Right atrium auricular region (tissue), 2 donors: ENCODE measurements around the gene YTHDF1. TPM values are rescaled to one million over a fixed set of nuclear protein-coding genes. Genes with fewer than 3 reads are reported as not detected.

Experiments used
- DNase-seq: peaks from one replicate; pipeline ENCODE4 v3.0.0-alpha.2; 2019; ENCODE audit warnings: low spot score
- H3K27ac ChIP-seq, 2 donors: fragments of 200-600 bp; sonication (generic); 1 replicate in 1 of 2; 2 replicates in 1 of 2; pipeline ENCODE4 v1.5.1; 2016 to 2019
- H3K27me3 ChIP-seq, 2 donors: fragments of 200-600 bp; sonication (generic); one replicate each; pipeline versions ENCODE4 v1.5.1 to v1.6.0; 2017 to 2019
- H3K36me3 ChIP-seq: fragments of 200-600 bp; sonication (generic); one replicate; pipeline ENCODE4 v1.5.1; 2016
- H3K4me1 ChIP-seq, 2 donors: fragments of 200-600 bp; sonication (generic); one replicate each; pipeline versions ENCODE4 v1.5.1 to v1.6.0; 2017 to 2019
- H3K4me3 ChIP-seq, 2 donors: fragments of 200-600 bp; sonication (generic); 1 replicate in 1 of 2; 2 replicates in 1 of 2; pipeline ENCODE4 v1.5.1; 2017 to 2019; ENCODE audit warnings: mild to moderate bottlenecking in 1 of 2, moderate library complexity in 1 of 2
- H3K9me3 ChIP-seq, 2 donors: fragments of 200-600 bp; sonication (generic); one replicate each; pipeline ENCODE4 v1.5.1; 2019
- total RNA-seq, 2 donors: library from RNA; depleted of rRNA; stranded (reverse); fragments of >200 nt; gene quantifications; one replicate each; pipeline ENCODE4 v1.1.0, GENCODE V29; 2016
- TF ChIP-seq, protein P1 (sequence below), 2 donors: fragments of 200-600 bp; sonication (generic); IDR thresholded peaks; one replicate each; pipeline ENCODE4 v1.5.1; 2019; ENCODE audit warnings: antibody characterized with exemption in 2 of 2

Gene YTHDF1
- 10 to 100 TPM; 15.7 to 26.1 TPM for total RNA-seq

DNA sequence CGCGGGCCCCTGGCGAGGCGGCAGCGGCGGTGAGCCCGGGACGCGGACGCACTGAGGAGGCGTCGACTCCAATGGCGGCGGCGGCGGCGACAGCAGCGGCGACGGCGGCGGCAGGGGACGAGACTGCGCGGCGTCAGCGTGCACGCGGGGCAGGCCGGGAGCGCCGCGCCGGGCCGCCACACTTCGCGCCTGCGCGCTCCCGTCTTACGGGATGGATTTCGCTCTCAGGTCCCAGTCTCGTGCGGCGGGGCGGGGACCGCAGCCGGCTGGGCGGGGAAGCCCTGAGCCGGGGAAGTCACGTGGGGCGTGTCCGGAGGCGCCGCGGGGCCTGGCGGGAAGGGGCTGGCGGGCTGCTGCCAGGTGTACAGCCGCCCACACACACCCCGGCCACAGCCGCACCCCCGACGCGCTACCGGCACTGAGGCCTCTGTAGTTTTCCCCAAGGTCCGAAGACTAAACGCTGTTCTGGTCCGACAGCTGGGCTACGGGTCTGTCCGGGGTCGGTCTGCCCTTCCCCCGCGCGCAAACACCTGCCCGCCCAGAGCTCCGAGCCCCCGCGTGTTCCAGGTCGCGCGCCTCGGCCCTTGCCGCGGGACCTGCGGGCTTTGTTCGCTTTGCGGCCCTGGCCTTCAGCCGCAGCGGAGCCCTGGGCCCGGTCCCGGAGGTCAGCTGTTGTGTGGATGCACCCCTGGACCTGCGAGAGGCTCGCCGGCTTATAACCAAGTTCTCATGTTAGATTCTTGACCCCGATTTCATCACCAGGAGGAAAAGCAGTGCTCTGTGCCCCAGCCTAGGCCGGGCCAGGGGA is at the start of gene YTHDF1:
TSS of gene YTHDF1 (minus strand) at position 91 of the 808 bp plus-strand sequence. CDS start 239 bp downstream, outside the sequence.
- DNase-seq: peak; percentile 96
- Histone ChIP-seq H3K9me3 (no peaks in the 10 kb centered on the region), H3K27ac (peak within 1 kb of the TSS; percentile 86 to 88), H3K36me3 (peaks cover 31% of the 10 kb centered on the region), H3K4me1 (peaks cover 0 to 44% of the 10 kb centered on the region in 2 donors), H3K4me3 (peak within 1 kb of the TSS; percentile 79 to 95), H3K27me3 (no peaks in the 10 kb centered on the region)
- TF ChIP-seq, protein P1, sequence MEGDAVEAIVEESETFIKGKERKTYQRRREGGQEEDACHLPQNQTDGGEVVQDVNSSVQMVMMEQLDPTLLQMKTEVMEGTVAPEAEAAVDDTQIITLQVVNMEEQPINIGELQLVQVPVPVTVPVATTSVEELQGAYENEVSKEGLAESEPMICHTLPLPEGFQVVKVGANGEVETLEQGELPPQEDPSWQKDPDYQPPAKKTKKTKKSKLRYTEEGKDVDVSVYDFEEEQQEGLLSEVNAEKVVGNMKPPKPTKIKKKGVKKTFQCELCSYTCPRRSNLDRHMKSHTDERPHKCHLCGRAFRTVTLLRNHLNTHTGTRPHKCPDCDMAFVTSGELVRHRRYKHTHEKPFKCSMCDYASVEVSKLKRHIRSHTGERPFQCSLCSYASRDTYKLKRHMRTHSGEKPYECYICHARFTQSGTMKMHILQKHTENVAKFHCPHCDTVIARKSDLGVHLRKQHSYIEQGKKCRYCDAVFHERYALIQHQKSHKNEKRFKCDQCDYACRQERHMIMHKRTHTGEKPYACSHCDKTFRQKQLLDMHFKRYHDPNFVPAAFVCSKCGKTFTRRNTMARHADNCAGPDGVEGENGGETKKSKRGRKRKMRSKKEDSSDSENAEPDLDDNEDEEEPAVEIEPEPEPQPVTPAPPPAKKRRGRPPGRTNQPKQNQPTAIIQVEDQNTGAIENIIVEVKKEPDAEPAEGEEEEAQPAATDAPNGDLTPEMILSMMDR (IDR thresholded peaks at IDR 0.05): no peak

GRCh38 chr20:63264519-63264918 is 48.6 kb upstream of the YTHDF1 start:
- Histone ChIP-seq H3K36me3 (no peaks in the 10 kb centered on the region), H3K9me3 (no peaks in the 10 kb centered on the region), H3K4me3 (no peak overlapping the region), H3K27ac (no peak overlapping the region), H3K27me3 (no peaks in the 10 kb centered on the region), H3K4me1 (no peaks in the 10 kb centered on the region)
- no peak for DNase-seq
- TF ChIP-seq, protein P1 (IDR thresholded peaks at IDR 0.05): no peak

- H3K27me3 ChIP-seq: no peaks in the 10 kb centered on the region
- no peaks in the 10 kb centered on the region for H3K9me3 ChIP-seq
- TF ChIP-seq, protein P1 (IDR thresholded peaks at IDR 0.05): no peak
- no peak for DNase-seq
- H3K4me3 ChIP-seq: no peak overlapping the region
- no peaks in the 10 kb centered on the region for H3K4me1 ChIP-seq
- no peak overlapping the region for H3K27ac ChIP-seq
- H3K36me3 ChIP-seq: no peaks in the 10 kb centered on the region
Measured at GRCh38 chr20:63264000-63264399, 48.1 kb upstream of the YTHDF1 start.

- Histone ChIP-seq H3K27me3 (no peaks in the 10 kb centered on the region), H3K36me3 (no peaks in the 10 kb centered on the region), H3K4me3 (no peak overlapping the region), H3K27ac (no peak overlapping the region), H3K4me1 (no peaks in the 10 kb centered on the region), H3K9me3 (no peaks in the 10 kb centered on the region)
- DNase-seq: no peak
- TF ChIP-seq, protein P1 (IDR thresholded peaks at IDR 0.05): no peak
Measured at GRCh38 chr20:63262836-63263235, 46.9 kb upstream of the YTHDF1 start.

DNA sequence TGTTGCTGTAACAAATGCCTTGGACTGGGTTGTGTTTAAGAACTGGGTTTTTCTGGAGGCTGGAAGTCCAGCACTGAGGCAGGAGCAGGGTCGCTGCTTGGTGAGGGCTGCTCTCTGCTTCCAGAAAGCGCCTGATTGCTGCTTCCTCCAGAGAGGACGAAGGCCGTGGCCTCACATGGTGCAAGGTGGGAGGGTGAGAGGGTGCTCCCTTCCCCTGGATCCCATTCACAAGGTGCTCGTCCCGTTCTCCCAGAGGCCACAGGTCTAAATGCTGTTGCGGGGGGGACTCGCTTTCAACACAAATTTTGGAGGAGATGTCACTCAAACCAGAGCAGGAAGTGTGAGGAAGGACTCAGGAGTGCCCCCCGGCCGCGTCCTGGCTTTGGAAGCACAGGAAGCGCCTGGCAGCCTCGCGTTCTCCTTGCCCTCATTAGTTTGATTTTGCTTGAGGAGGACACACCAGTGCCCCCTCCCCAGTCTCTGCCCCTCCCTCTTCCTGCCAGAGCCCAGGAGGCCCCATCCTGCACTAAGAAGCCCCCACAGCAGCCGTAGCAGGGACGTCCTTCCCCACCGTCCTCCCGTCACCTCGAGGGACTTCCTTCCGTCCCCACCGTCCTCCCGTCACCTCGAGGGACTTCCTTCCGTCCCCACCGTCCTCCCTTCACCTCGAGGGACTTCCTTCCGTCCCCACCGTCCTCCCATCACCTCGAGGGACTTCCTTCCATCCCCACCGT is 46.0 kb upstream of the YTHDF1 start:
- H3K36me3 ChIP-seq: no peaks in the 10 kb centered on the region
- no peaks in the 10 kb centered on the region for H3K4me1 ChIP-seq
- no peaks in the 10 kb centered on the region for H3K27me3 ChIP-seq
- TF ChIP-seq, protein P1 (IDR thresholded peaks at IDR 0.05): no peak
- no peak overlapping the region for H3K27ac ChIP-seq
- no peak overlapping the region for H3K4me3 ChIP-seq
- DNase-seq: no peak
- no peaks in the 10 kb centered on the region for H3K9me3 ChIP-seq
